ENCODE results near the gene CHN1. TPM values are rescaled to one million over a fixed set of nuclear protein-coding genes. Genes with fewer than 3 reads are reported as not detected.

CHN1 gene
- polyA plus RNA-seq, 1 donor (not counting 4 experiments of a cell fraction or from before 2014, with no cell fraction given), result 2.3 TPM

GRCh38 chr2:174903264-174903556 lies 102.0 kb downstream of the CHN1 start:
- Histone ChIP-seq H3K4me2 (ENCODE audit: control insufficient read depth, extremely low read depth, insufficient read depth, low read depth, low read length) (no peak overlapping the region), H4K20me1 (ENCODE audit: control insufficient read depth, extremely low read depth, insufficient read depth, low read length) (no peaks in the 10 kb centered on the region), H3K4me1 (ENCODE audit: control insufficient read depth, extremely low read depth, insufficient read depth, low read length) (no peaks in the 10 kb centered on the region), H3K27ac (ENCODE audit: control insufficient read depth, insufficient read depth, low read length) (no peak overlapping the region), H3K36me3 (ENCODE audit: control insufficient read depth in 2 of 2, extremely low read depth in 1 of 2, insufficient read depth in 2 of 2, low read length in 2 of 2) (no peaks in the 10 kb centered on the region), H3K9me1 (ENCODE audit: control insufficient read depth, extremely low read depth, insufficient read depth, low read length) (no peaks in the 10 kb centered on the region), H2AFZ (ENCODE audit: control insufficient read depth, low read length) (no peak overlapping the region), H3K9ac (ENCODE audit: control insufficient read depth, extremely low read depth, insufficient read depth, low read length) (no peak overlapping the region), H3K79me2 (ENCODE audit: control insufficient read depth, insufficient read depth, low read length) (no peaks in the 10 kb centered on the region), H3K4me3 (ENCODE audit: control insufficient read depth in 2 of 3, extremely low read depth in 1 of 3, insufficient read depth in 2 of 3, low read depth in 1 of 3, low read length in 3 of 3) (no peak overlapping the region), H3K27me3 (ENCODE audit: control insufficient read depth, extremely low read depth, insufficient read depth, low read length) (no peaks in the 10 kb centered on the region), H3K9me3 (ENCODE audit: control insufficient read depth, low read depth, low read length) (no peaks in the 10 kb centered on the region)
- FAIRE-seq, result no peak
- dilution Hi-C loops (cut with MboI; ENCODE audit: extremely low pct_ligation_motif_present, low sequenced_read_pairs), result no loop called here
- no peak for TF ChIP-seq EZH2 (IDR thresholded peaks at IDR 0.05; ENCODE audit: low read length)
- TF ChIP-seq CTCF (optimal IDR thresholded peaks at IDR 0.05 in 1 of 3, IDR thresholded peaks at IDR 0.05 in 1 of 3, conservative IDR thresholded peaks at IDR 0.05 in 1 of 3; ENCODE audit: extremely low read depth in 1 of 3, insufficient read depth in 2 of 3, low read length in 3 of 3), result no peak
- no peak for DNase-seq (ENCODE audit: low read depth, low spot score)

- H3K9me3 ChIP-seq (ENCODE audit: control insufficient read depth, low read depth, low read length), result no peaks in the 10 kb centered on the region
- dilution Hi-C loops (cut with MboI; ENCODE audit: extremely low pct_ligation_motif_present, low sequenced_read_pairs), result no loop called here
- H3K4me1 ChIP-seq (ENCODE audit: control insufficient read depth, extremely low read depth, insufficient read depth, low read length), result no peaks in the 10 kb centered on the region
- H2AFZ ChIP-seq (ENCODE audit: control insufficient read depth, low read length), result no peak overlapping the region
- H3K27ac ChIP-seq (ENCODE audit: control insufficient read depth, insufficient read depth, low read length), result no peak overlapping the region
- no peaks in the 10 kb centered on the region for H3K27me3 ChIP-seq (ENCODE audit: control insufficient read depth, extremely low read depth, insufficient read depth, low read length)
- no peak for TF ChIP-seq CTCF (optimal IDR thresholded peaks at IDR 0.05 in 1 of 3, IDR thresholded peaks at IDR 0.05 in 1 of 3, conservative IDR thresholded peaks at IDR 0.05 in 1 of 3; ENCODE audit: extremely low read depth in 1 of 3, insufficient read depth in 2 of 3, low read length in 3 of 3)
- no peak for TF ChIP-seq EZH2 (IDR thresholded peaks at IDR 0.05; ENCODE audit: low read length)
- no peaks in the 10 kb centered on the region for H4K20me1 ChIP-seq (ENCODE audit: control insufficient read depth, extremely low read depth, insufficient read depth, low read length)
- no peak overlapping the region for H3K9ac ChIP-seq (ENCODE audit: control insufficient read depth, extremely low read depth, insufficient read depth, low read length)
- no peaks in the 10 kb centered on the region for H3K9me1 ChIP-seq (ENCODE audit: control insufficient read depth, extremely low read depth, insufficient read depth, low read length)
- H3K36me3 ChIP-seq (ENCODE audit: control insufficient read depth in 2 of 2, extremely low read depth in 1 of 2, insufficient read depth in 2 of 2, low read length in 2 of 2), result no peaks in the 10 kb centered on the region
- H3K4me2 ChIP-seq (ENCODE audit: control insufficient read depth, extremely low read depth, insufficient read depth, low read depth, low read length), result no peak overlapping the region
- DNase-seq (ENCODE audit: low read depth, low spot score), result no peak
- no peaks in the 10 kb centered on the region for H3K79me2 ChIP-seq (ENCODE audit: control insufficient read depth, insufficient read depth, low read length)
- no peak overlapping the region for H3K4me3 ChIP-seq (ENCODE audit: control insufficient read depth in 2 of 3, extremely low read depth in 1 of 3, insufficient read depth in 2 of 3, low read depth in 1 of 3, low read length in 3 of 3)
- no peak for FAIRE-seq
These were observed 102.5 kb downstream of the CHN1 start for GRCh38 chr2:174902506-174903263.
